ENCODE data around the gene AHCYL2.

DNA sequence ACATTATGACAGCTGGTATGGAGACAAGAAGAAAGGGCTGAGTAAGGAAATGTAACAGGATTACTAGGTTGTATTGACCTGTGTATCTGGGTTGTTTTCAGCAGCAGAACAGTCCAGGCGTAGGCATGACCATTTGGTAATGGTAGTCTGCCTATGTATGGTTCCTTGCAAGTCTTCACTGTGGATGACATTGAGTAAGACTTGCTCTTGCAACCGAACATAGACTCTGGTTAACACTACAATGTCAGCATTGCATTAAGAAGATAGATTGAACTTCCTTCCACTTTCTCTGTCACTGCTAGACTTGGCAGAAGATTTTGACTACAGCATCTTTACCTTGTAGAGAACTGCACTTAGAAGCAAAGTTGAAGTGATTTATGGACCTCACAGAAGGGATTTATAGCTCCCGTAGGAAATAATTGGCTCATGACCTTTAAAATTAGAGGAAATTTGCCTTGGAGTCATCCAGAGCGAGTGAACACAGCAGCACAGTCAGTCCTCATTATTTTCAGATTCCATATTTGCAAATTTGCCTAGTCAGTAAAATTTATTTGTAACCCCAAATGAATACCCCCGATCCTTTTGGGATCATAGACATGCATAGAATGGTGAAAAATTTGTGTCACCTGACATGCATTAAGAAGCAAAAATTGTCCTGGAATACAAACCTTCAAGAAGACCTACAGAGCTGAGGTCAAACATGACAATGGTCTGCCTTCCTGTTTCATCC, 129.8 kb downstream of the AHCYL2 start:
- no peak for TF ChIP-seq POLR2A (IDR thresholded peaks at IDR 0.05)
- no peak for TF ChIP-seq CTCF (IDR thresholded peaks at IDR 0.05)

All from adrenal gland (tissue), 5 donors.